Kidney (tissue), 14 donors: Measurements from ENCODE around the gene CCDC88C. TPM values are rescaled to one million over a fixed set of nuclear protein-coding genes. Genes with fewer than 3 reads are reported as not detected.
A peak's percentile ranks its signal among the peaks of the same experiment; 100 is the strongest.

Source experiments
- DNase-seq, 5 donors: peaks; one replicate each; pipeline ENCODE4 v3.0.0-alpha.2; 2013 to 2020
- FAIRE-seq: peaks from 2 replicates; lab custom pipeline; 2012; peaks lifted over from hg19 to GRCh38; lab: Jason Lieb, UNC
- H3K27ac ChIP-seq, 2 donors: one replicate each; pipeline ENCODE4 v1.7.0; 2013; ENCODE audit warnings: low read depth in 2 of 2, low read length in 2 of 2, inconsistent platforms in 1 of 2
- H3K27me3 ChIP-seq: one replicate; pipeline ENCODE4 v1.7.1; 2013; ENCODE audit warnings: low read length, inconsistent platforms; ENCODE audit not compliant: control insufficient read depth, insufficient read depth
- H3K36me3 ChIP-seq, 3 donors: one replicate each; pipeline versions ENCODE4 v1.7.0 to v1.7.1; 2013; ENCODE audit warnings: low read length in 3 of 3, control low read depth in 1 of 3, inconsistent platforms in 1 of 3; ENCODE audit not compliant: insufficient read depth in 3 of 3, control insufficient read depth in 2 of 3
- H3K4me1 ChIP-seq, 3 donors: one replicate each; pipeline versions ENCODE4 v1.7.0 to v1.7.1; 2013; ENCODE audit warnings: low read length in 3 of 3, inconsistent platforms in 1 of 3, low read depth in 1 of 3; ENCODE audit not compliant: control insufficient read depth in 2 of 3, insufficient read depth in 2 of 3
- H3K4me3 ChIP-seq, 3 donors: one replicate each; pipeline versions ENCODE4 v1.7.0 to v1.8.1; 2013; ENCODE audit warnings: low read length in 3 of 3, control low read depth in 1 of 3, inconsistent platforms in 1 of 3
- H3K9ac ChIP-seq, 3 donors: one replicate each; pipeline versions ENCODE4 v1.7.0 to v1.7.1; 2013; ENCODE audit warnings: low read length in 3 of 3, control low read depth in 1 of 3, inconsistent platforms in 1 of 3
- H3K9me3 ChIP-seq, 3 donors: one replicate each; pipeline versions ENCODE4 v1.7.0 to v1.7.1; 2013; ENCODE audit warnings: low read length in 3 of 3, control low read depth in 1 of 3, inconsistent platforms in 1 of 3; ENCODE audit not compliant: control insufficient read depth in 2 of 3, insufficient read depth in 1 of 3
- intact Hi-C: fragments of 100-400 bp; cut with DNase I; formaldehyde crosslinking; loops from one replicate; pipeline ENCODE4 v1.11.1; 2022
- polyA plus RNA-seq: library from polyadenylated mRNA; stranded (reverse); fragments of 350-450 nt; fragmentation: Illumina TruSeq; extraction: RNeasy Lipid Tissue Mini Kit (QIAGEN cat#74804); gene quantifications from one replicate; pipeline ENCODE4 v1.2.3, GENCODE V29; 2014; ENCODE audit warnings: low read depth, low replicate concordance; ENCODE audit not compliant: insufficient read depth
- total RNA-seq: library from RNA; stranded (reverse); fragmentation: NEBNext Ultra II Directional; extraction: Animal tissue kit (Norgen Biotek cat#: 25700); gene quantifications from one replicate; pipeline ENCODE4 v1.2.1, GENCODE V29; 2021
- TF ChIP-seq, protein P1 (sequence below): IDR thresholded peaks from 3 replicates; pipeline ENCODE4 v1.5.1; 2012; ENCODE audit warnings: mild to moderate bottlenecking, moderate library complexity, borderline replicate concordance; ENCODE audit not compliant: insufficient read depth; ENCODE audit errors: extremely low read depth
- donor health status: control.
- donor health status: control.
- donor health status: control.
- donor health status: control.
- donor health status: control.
- donor health status: DM: yes; HTN: yes; CAD: no.
- donor health status: Normal renal cell carcinoma (clear cell type).

The CCDC88C gene
- total and polyA plus RNA-seq, 2 donors from 2014 or later, result 6.6 to 32.8 TPM

DNA sequence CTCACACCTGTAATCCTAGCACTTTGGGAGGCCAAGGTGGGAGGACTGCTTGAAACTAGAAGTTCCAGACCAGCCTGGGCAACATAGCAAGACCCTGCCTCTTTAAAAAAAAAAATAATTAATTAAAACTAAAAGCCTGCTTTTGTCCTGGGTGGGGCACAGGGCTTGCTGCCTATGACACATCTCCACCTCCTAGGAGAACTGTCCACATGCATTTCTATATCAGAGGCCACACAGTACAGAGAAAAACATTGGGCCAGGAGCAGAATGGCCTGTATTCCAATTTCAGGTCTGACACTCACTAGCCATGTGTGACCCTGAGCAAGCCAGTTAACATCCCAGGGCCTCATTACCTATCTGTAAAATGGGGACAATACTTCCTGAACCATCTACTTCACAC is 31.9 kb downstream of the CCDC88C start:
- no peak overlapping the region for H3K27ac ChIP-seq
- H3K9ac ChIP-seq, result no peak overlapping the region
- H3K4me1 ChIP-seq, result peaks cover 0 to 15% (median 2%) of the 10 kb centered on the region in 3 donors
- intact Hi-C loops, result no loop called here
- H3K36me3 ChIP-seq, result no peaks in the 10 kb centered on the region
- TF ChIP-seq, protein P1, sequence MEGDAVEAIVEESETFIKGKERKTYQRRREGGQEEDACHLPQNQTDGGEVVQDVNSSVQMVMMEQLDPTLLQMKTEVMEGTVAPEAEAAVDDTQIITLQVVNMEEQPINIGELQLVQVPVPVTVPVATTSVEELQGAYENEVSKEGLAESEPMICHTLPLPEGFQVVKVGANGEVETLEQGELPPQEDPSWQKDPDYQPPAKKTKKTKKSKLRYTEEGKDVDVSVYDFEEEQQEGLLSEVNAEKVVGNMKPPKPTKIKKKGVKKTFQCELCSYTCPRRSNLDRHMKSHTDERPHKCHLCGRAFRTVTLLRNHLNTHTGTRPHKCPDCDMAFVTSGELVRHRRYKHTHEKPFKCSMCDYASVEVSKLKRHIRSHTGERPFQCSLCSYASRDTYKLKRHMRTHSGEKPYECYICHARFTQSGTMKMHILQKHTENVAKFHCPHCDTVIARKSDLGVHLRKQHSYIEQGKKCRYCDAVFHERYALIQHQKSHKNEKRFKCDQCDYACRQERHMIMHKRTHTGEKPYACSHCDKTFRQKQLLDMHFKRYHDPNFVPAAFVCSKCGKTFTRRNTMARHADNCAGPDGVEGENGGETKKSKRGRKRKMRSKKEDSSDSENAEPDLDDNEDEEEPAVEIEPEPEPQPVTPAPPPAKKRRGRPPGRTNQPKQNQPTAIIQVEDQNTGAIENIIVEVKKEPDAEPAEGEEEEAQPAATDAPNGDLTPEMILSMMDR, result no peak
- H3K9me3 ChIP-seq, result no peaks in the 10 kb centered on the region
- FAIRE-seq (no peak), DNase-seq (no peak)
- no peak overlapping the region for H3K4me3 ChIP-seq
- no peaks in the 10 kb centered on the region for H3K27me3 ChIP-seq

DNA sequence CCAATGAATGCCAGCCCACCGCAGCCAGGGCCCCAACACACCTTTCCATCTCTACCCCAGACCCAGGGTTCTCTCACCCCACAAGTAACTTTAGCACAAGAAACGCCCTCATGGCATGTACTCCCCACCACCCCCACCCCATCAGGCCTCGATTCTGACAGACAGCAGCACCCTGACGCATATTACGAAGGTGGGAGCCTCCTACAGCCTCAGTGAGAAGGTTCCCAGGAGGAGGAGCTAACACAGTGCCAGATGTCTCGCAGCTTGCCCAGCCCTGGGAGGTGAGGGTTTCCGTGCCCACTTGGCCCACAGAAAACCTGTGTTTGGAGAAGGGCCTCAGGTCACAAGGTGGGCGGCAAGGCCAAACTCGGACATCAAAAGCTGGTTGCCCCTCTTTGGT is 32.4 kb downstream of the CCDC88C start:
- intact Hi-C loops, result no loop called here
- Histone ChIP-seq H3K27me3 (no peaks in the 10 kb centered on the region), H3K9ac (no peak overlapping the region), H3K9me3 (no peaks in the 10 kb centered on the region), H3K27ac (no peak overlapping the region), H3K36me3 (no peaks in the 10 kb centered on the region), H3K4me3 (no peak overlapping the region), H3K4me1 (peaks cover 0 to 12% (median 2%) of the 10 kb centered on the region in 3 donors)
- FAIRE-seq, result no peak
- no peak for DNase-seq
- TF ChIP-seq, protein P1, result no peak

DNA sequence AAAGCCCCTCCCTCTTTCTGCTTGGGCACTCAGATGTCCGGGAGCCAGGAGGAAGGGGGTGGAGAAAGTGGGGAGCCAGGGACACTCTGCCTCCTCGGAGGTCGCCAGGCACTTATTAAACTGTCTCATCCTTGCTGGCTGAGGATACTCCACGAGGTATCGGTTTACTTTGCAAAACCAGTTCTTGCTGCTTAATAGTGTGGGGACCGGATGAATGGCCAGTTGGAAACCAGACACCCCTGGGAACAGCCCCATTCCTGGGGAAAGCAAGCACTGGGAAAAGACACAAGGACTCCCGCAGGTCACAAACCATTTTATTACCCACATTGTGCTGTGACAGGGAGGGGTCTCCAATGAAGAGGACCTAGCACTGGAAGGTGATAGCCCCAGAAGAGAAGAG is 34.2 kb downstream of the CCDC88C start:
- Histone ChIP-seq H3K4me1 (peaks cover 0 to 10% (median 2%) of the 10 kb centered on the region in 3 donors), H3K36me3 (no peaks in the 10 kb centered on the region), H3K4me3 (no peak overlapping the region), H3K9me3 (no peaks in the 10 kb centered on the region), H3K9ac (no peak overlapping the region), H3K27me3 (no peaks in the 10 kb centered on the region), H3K27ac (no peak overlapping the region)
- TF ChIP-seq, protein P1, result no peak
- FAIRE-seq (no peak), DNase-seq (peak in 4 of 5 donors; percentile 93 to 97 (median 96))
- intact Hi-C loops, result no loop called here
